Ascending aorta (tissue), 2 donors: ENCODE results near the gene ATXN1. TPM values are rescaled to one million over a fixed set of nuclear protein-coding genes. Genes with fewer than 3 reads are reported as not detected.

Experiments
- DNase-seq, 2 donors: peaks; one replicate each; pipeline ENCODE4 v3.0.0-alpha.2; 2019; ENCODE audit warnings: low spot score in 2 of 2
- H3K27ac ChIP-seq, 2 donors: fragments of 200-600 bp; sonication (generic); one replicate each; pipeline ENCODE4 v1.5.1; 2016 to 2017; ENCODE audit warnings: mild to moderate bottlenecking in 1 of 2
- H3K27me3 ChIP-seq: fragments of 200-600 bp; sonication (generic); one replicate; pipeline ENCODE4 v1.5.1; 2017
- H3K36me3 ChIP-seq, 2 donors: fragments of 200-600 bp; sonication (generic); one replicate each; pipeline ENCODE4 v1.5.1; 2016
- H3K4me1 ChIP-seq, 2 donors: fragments of 200-600 bp; sonication (generic); one replicate each; pipeline ENCODE4 v1.5.1; 2016 to 2017; ENCODE audit warnings: mild to moderate bottlenecking in 1 of 2
- H3K4me3 ChIP-seq, 2 donors: fragments of 200-600 bp; sonication (generic); one replicate each; pipeline ENCODE4 v1.5.1; 2016 to 2017; ENCODE audit warnings: mild to moderate bottlenecking in 1 of 2
- H3K9me3 ChIP-seq, 2 donors: fragments of 200-600 bp; sonication (generic); one replicate each; pipeline ENCODE4 v1.5.1; 2016
- intact Hi-C: fragments of 100-400 bp; cut with DNase I; formaldehyde crosslinking; loops from one replicate; pipeline ENCODE4 v1.15.1; 2023
- total RNA-seq: library from RNA; depleted of rRNA; stranded (reverse); fragments of >200 nt; gene quantifications from one replicate; pipeline ENCODE4 v1.1.0, GENCODE V29; 2016
- TF ChIP-seq, protein P1 (sequence below), 3 experiments: fragments of 200-600 bp in 2 of 3; fragments of 450-650 bp in 1 of 3; sonication (generic) in 2 of 3; IDR thresholded peaks; one replicate each; pipeline ENCODE4 v1.5.1; 2016 to 2019; ENCODE audit warnings: antibody characterized with exemption in 3 of 3, mild to moderate bottlenecking in 1 of 3, moderate library complexity in 1 of 3

ATXN1 gene
- total RNA-seq, 1 donor from 2014 or later: 68.3 TPM

DNA sequence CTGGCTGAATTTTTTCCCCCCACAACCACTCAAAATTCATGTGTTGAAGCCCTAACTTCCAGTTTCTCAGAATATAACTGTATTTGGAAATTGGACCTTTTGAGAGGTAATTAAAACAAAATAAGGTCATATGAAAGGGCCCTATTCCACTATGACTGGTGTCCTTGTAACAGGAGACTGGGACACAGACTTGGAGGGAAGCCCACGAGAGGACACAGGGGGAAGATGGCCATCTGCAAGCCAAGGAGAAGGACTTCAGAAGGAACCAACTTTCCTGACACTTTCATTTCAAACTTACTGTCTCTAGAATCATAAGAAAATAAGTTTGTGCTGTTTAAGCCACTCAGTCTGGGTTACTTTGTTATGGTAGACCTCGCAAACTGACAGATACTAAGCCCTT lies 134.6 kb downstream of the ATXN1 start:
- no peak overlapping the region for H3K27ac ChIP-seq
- TF ChIP-seq, protein P1, sequence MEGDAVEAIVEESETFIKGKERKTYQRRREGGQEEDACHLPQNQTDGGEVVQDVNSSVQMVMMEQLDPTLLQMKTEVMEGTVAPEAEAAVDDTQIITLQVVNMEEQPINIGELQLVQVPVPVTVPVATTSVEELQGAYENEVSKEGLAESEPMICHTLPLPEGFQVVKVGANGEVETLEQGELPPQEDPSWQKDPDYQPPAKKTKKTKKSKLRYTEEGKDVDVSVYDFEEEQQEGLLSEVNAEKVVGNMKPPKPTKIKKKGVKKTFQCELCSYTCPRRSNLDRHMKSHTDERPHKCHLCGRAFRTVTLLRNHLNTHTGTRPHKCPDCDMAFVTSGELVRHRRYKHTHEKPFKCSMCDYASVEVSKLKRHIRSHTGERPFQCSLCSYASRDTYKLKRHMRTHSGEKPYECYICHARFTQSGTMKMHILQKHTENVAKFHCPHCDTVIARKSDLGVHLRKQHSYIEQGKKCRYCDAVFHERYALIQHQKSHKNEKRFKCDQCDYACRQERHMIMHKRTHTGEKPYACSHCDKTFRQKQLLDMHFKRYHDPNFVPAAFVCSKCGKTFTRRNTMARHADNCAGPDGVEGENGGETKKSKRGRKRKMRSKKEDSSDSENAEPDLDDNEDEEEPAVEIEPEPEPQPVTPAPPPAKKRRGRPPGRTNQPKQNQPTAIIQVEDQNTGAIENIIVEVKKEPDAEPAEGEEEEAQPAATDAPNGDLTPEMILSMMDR (IDR thresholded peaks at IDR 0.05): no peak
- peaks cover 0 to 4% of the 10 kb centered on the region in 2 donors for H3K4me1 ChIP-seq
- H3K36me3 ChIP-seq: no peaks in the 10 kb centered on the region
- H3K9me3 ChIP-seq: no peaks in the 10 kb centered on the region
- H3K4me3 ChIP-seq: no peak overlapping the region
- no peaks in the 10 kb centered on the region for H3K27me3 ChIP-seq
- intact Hi-C loops: no loop called here
- no peak for DNase-seq

DNA sequence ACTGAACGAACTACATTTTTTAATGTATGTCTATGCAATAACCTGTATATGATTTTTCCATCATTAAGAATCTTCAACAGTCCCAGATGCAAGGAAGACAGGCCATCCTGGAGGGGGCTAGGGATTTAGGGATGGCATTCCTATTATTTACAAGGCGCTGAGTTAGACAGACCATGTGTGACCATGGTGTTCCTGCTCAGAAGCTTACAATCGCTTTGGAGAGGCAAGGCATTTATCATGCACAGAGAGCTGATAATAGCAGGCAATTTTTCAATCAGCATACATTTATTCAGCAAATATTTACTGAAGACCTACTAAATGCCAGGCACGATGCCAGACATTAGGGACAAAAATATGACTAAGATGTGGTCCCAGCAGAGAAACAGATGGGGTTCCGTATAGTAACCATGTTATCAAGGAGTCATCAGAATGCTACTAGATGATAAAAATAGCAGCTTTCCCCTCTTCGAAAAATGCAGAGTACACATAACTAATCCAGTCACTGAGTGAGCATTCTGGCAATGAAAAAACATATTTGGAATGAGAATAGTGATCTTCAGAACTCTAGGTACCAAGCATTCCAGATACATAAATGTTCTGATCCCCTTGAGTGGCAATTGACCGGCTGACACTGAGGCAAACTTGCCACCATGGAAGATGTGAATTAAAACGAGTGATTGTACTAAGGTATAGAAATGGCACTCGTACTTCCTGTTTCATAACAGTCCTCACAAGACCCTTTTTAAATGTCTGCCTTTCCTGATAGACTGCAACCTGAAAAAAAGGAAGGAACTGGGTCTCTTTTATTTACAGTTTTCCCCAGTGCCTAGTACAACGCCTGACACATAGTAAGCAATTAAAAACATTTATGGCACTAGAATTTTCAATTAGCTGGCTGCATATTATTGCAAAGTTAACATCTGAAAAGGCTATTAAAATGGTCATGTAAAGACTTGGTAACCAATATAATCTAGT lies 135.7 kb downstream of the ATXN1 start:
- TF ChIP-seq, protein P1 (IDR thresholded peaks at IDR 0.05): no peak
- Histone ChIP-seq H3K27ac (no peak overlapping the region), H3K4me3 (no peak overlapping the region), H3K27me3 (no peaks in the 10 kb centered on the region), H3K4me1 (peaks cover 0 to 4% of the 10 kb centered on the region in 2 donors), H3K9me3 (no peaks in the 10 kb centered on the region), H3K36me3 (no peaks in the 10 kb centered on the region)
- intact Hi-C loops: no loop called here
- DNase-seq: no peak

DNA sequence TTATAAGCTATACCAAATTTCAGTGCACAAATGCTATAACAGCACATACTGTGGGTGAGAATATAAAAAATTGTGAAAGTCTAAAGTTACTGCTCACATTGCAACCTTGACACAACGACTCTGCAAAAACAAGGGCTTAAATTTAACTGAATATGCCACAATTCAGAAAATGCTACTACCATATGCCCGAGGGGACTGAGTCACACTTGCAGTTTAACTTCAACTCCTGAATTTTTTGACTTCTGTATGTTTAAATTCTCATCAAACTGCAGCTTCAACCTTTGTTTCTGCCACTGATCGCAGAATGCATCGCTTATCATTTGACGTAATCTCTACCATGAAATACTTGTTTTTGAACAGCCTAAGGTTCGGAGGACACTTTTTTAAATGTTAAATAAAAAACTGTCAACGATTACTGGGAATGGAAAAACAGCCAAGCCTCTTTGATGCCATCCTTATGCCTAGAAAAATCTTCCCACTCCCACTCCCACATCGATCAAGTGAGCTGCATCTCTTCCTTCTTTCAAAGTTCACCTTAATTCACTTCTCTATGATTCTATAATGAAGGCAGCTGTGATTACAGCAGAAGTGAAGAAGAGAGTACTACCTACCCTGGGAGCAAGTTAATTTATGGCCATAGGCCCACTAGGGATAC lies 136.5 kb downstream of the ATXN1 start:
- intact Hi-C loops: no loop called here
- Histone ChIP-seq H3K27me3 (no peaks in the 10 kb centered on the region), H3K4me1 (peaks cover 0 to 4% of the 10 kb centered on the region in 2 donors), H3K36me3 (no peaks in the 10 kb centered on the region), H3K27ac (no peak overlapping the region), H3K9me3 (no peaks in the 10 kb centered on the region), H3K4me3 (no peak overlapping the region)
- TF ChIP-seq, protein P1 (IDR thresholded peaks at IDR 0.05): no peak
- no peak for DNase-seq

DNA sequence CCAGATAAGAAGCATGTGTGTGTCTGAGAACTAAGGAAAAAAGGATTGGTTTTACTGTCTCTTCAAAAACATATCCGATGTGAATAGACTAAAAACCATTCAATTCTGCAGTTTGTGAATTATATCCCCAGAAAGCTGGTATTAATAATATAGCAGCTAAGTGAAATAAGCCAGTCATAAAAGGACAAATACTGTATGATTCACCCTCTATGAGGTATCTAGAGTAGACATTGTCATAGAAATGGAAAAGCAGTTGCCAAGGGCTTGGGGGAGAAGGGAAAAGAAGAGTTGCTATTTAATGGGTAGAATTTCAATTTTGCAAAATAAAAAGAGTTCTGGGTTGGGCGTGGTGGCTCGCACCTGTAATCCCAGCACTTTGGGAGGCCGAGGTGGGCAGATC lies 137.5 kb downstream of the ATXN1 start:
- Histone ChIP-seq H3K9me3 (no peaks in the 10 kb centered on the region), H3K27ac (no peak overlapping the region), H3K4me3 (no peak overlapping the region), H3K4me1 (peaks cover 0 to 4% of the 10 kb centered on the region in 2 donors), H3K27me3 (no peaks in the 10 kb centered on the region), H3K36me3 (no peaks in the 10 kb centered on the region)
- intact Hi-C loops: no loop called here
- TF ChIP-seq, protein P1 (IDR thresholded peaks at IDR 0.05): no peak
- DNase-seq: no peak

DNA sequence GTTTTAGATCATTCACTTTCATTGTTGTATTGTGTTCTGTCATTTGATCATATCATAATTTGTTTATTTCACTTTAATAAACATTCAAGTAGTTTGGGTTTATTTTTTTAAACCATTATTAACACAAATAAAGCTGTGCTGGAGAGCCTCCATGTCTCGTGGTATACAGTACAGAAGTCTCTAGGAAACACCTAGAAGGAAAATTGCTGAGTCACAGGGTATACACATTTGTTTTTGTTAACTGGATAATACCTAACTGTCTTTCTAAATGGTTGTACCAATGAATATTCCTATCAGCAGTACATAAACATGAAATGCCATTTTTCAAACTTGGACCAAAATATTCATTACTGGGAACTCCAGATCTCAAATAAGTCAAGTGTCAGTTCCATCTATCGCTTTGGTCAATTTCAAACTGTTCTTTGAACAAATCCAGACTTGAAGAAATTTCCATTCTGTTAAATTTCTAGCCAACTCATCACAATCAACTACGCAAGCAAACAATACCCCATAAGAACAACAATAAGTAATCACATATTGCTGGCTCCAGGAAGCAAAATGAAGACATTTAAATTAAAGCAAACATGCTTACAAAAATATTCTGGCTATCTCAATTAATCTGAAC lies 138.1 kb downstream of the ATXN1 start:
- no peak overlapping the region for H3K27ac ChIP-seq
- no peaks in the 10 kb centered on the region for H3K9me3 ChIP-seq
- intact Hi-C loops: no loop called here
- H3K27me3 ChIP-seq: no peaks in the 10 kb centered on the region
- H3K36me3 ChIP-seq: no peaks in the 10 kb centered on the region
- TF ChIP-seq, protein P1 (IDR thresholded peaks at IDR 0.05): no peak
- no peak for DNase-seq
- peaks cover 0 to 4% of the 10 kb centered on the region in 2 donors for H3K4me1 ChIP-seq
- H3K4me3 ChIP-seq: no peak overlapping the region
